ENCODE results near the gene STKLD1.
A peak's percentile ranks its signal among the peaks of the same experiment; 100 is the strongest.
"Not testable (repeated sequence)": the region's sequence is repeated elsewhere in the genome, so short reads cannot be mapped to it uniquely, and the experiment has no call there.

Gene STKLD1

GRCh38 chr9:133366435-133366834 lies 9.7 kb upstream of the STKLD1 start:
- DNase-seq, result no peak

- no peak for DNase-seq
Measured at GRCh38 chr9:133367221-133367620, 8.9 kb upstream of the STKLD1 start.

- no peak for DNase-seq
Measured at GRCh38 chr9:133367778-133368177, 8.4 kb upstream of the STKLD1 start.

- DNase-seq, result no peak
Measured at GRCh38 chr9:133368249-133368881, 7.8 kb upstream of the STKLD1 start.

- DNase-seq, result peak in 1 of 5 experiments; percentile 34
Measured at GRCh38 chr9:133369422-133369821, 6.7 kb upstream of the STKLD1 start.

GRCh38 chr9:133369933-133370332 lies 6.2 kb upstream of the STKLD1 start:
- DNase-seq, result peak in 2 of 5 experiments; percentile 64 to 72

- DNase-seq, result peak in 3 of 5 experiments; percentile 26 to 88 (median 75)
Measured at GRCh38 chr9:133370685-133371084, 5.5 kb upstream of the STKLD1 start.

- DNase-seq, result peak in 4 of 5 experiments; percentile 58 to 88 (median 72)
Measured at GRCh38 chr9:133371261-133371711, 4.9 kb upstream of the STKLD1 start.

GRCh38 chr9:133372144-133372543 lies 4.0 kb upstream of the STKLD1 start:
- no peak for DNase-seq

GRCh38 chr9:133374612-133375115 lies 1.5 kb upstream of the STKLD1 start:
- DNase-seq, result peak in 2 of 5 experiments; percentile 54 to 87

GRCh38 chr9:133375116-133375723 lies 946 bp upstream of the STKLD1 start:
- DNase-seq, result peak in 1 of 5 experiments; percentile 38

- DNase-seq, result not testable (repeated sequence)
Measured at GRCh38 chr9:133377280-133377679, 1.1 kb downstream of the STKLD1 start.

GRCh38 chr9:133377721-133378216 lies 1.6 kb downstream of the STKLD1 start:
- no peak for DNase-seq

- DNase-seq, result no peak
Measured at GRCh38 chr9:133378408-133378962, 2.3 kb downstream of the STKLD1 start.

GRCh38 chr9:133379153-133380086 lies 3.3 kb downstream of the STKLD1 start:
- DNase-seq, result no peak

GRCh38 chr9:133380734-133381133 lies 4.6 kb downstream of the STKLD1 start:
- DNase-seq, result no peak

- DNase-seq, result no peak
Measured at GRCh38 chr9:133382507-133383141, 6.5 kb downstream of the STKLD1 start.

GRCh38 chr9:133383438-133383837 lies 7.3 kb downstream of the STKLD1 start:
- no peak for DNase-seq

GRCh38 chr9:133384736-133385321 lies 8.7 kb downstream of the STKLD1 start:
- DNase-seq, result no peak

GRCh38 chr9:133385452-133385851 lies 9.3 kb downstream of the STKLD1 start:
- DNase-seq, result no peak

- DNase-seq, result no peak
Measured at GRCh38 chr9:133386338-133386737, 10.2 kb downstream of the STKLD1 start.

GRCh38 chr9:133387680-133388079 lies 11.5 kb downstream of the STKLD1 start:
- DNase-seq, result no peak

Measured in T-helper 2 cell (primary cell).